ENCODE results near the gene FBXO38.

FBXO38 gene
- total RNA-seq = 70.9 reads per million, percentile 76 among the genes with 10 or more reads in this experiment

- peak; percentile 96 for DNase-seq
Measured at GRCh38 chr5:148383564-148384379, at the start of gene FBXO38. TSS of gene FBXO38 (plus strand) at chr5:148383958. CDS start at chr5:148394777, 10,819 bp downstream.

GRCh38 chr5:148335259-148335658, 48.5 kb upstream of the FBXO38 start, which contains the start of gene SPINK9:
TSS of gene SPINK9 (plus strand) at chr5:148335559. CDS start at chr5:148335614, 55 bp downstream.
- no peak for DNase-seq

- no peak for DNase-seq
Measured at GRCh38 chr5:148336704-148337435, 46.9 kb upstream of the FBXO38 start.

- no peak for DNase-seq
Measured at GRCh38 chr5:148342371-148343045, 41.2 kb upstream of the FBXO38 start.

- DNase-seq = no peak
Measured at GRCh38 chr5:148343046-148343407, 40.7 kb upstream of the FBXO38 start.

GRCh38 chr5:148343603-148344487, 39.9 kb upstream of the FBXO38 start:
- no peak for DNase-seq

- no peak for DNase-seq
Measured at GRCh38 chr5:148347706-148348105, 36.1 kb upstream of the FBXO38 start.

- no peak for DNase-seq
Measured at GRCh38 chr5:148352696-148353095, 31.1 kb upstream of the FBXO38 start.

GRCh38 chr5:148353634-148354033, 30.1 kb upstream of the FBXO38 start:
- no peak for DNase-seq

- no peak for DNase-seq
Measured at GRCh38 chr5:148364343-148364742, 19.4 kb upstream of the FBXO38 start.

GRCh38 chr5:148368299-148368698, 15.5 kb upstream of the FBXO38 start:
- DNase-seq = no peak

GRCh38 chr5:148372166-148372725, 11.5 kb upstream of the FBXO38 start:
- no peak for DNase-seq

- DNase-seq = no peak
Measured at GRCh38 chr5:148372893-148373292, 10.9 kb upstream of the FBXO38 start.

- no peak for DNase-seq
Measured at GRCh38 chr5:148374690-148375360, 8.9 kb upstream of the FBXO38 start.

GRCh38 chr5:148376198-148376597, 7.6 kb upstream of the FBXO38 start:
- DNase-seq = no peak

GRCh38 chr5:148378670-148379069, 5.1 kb upstream of the FBXO38 start:
- no peak for DNase-seq

GRCh38 chr5:148379340-148379739, 4.4 kb upstream of the FBXO38 start:
- DNase-seq = no peak

- DNase-seq = no peak
Measured at GRCh38 chr5:148381906-148382305, 1.9 kb upstream of the FBXO38 start.

- DNase-seq = no peak
Measured at GRCh38 chr5:148382961-148383360, 797 bp upstream of the FBXO38 start.

- no peak for DNase-seq
Measured at GRCh38 chr5:148384380-148384737, 601 bp downstream of the FBXO38 start.

GRCh38 chr5:148385094-148385493, 1.3 kb downstream of the FBXO38 start:
- DNase-seq = no peak

Measured in effector CD4-positive, alpha-beta T cell (primary cell).